Caco-2 (cell line): ENCODE data around the gene PSMA6. TPM values are rescaled to one million over a fixed set of nuclear protein-coding genes. Genes with fewer than 3 reads are reported as not detected.

ENCODE experiments used
- BruUV-seq: library from RNA; stranded (reverse); fragments of 400-500 nt; replicated peaks from 2 replicates; lab custom pipeline; 2021; lab: Mats Ljungman, UMichigan
- CTCF ChIA-PET: fragments of 300-600 bp; sonication (Branson Sonifier 250); formaldehyde crosslinking; loops from one replicate; lab custom pipeline; 2022; ENCODE audit warnings: antibody characterized with exemption; lab: Charles Lee
- POLR2A ChIA-PET: fragments of 300-600 bp; sonication (Branson Sonifier 250); formaldehyde crosslinking; loops from one replicate; lab custom pipeline; 2022; ENCODE audit warnings: antibody characterized with exemption; lab: Charles Lee
- DNase-seq, 2 experiments: peaks; one replicate each; pipeline versions ENCODE4 v3.0.0 to v3.0.0-alpha.2; 2020 to 2022
- H3K27me3 ChIP-seq: replicated peaks from 2 replicates; pipeline ENCODE4 v1.6.0; 2011; ENCODE audit warnings: low read length; ENCODE audit not compliant: control insufficient read depth, insufficient read depth
- H3K36me3 ChIP-seq: 2 replicates; pipeline ENCODE4 v1.5.1; 2011; ENCODE audit warnings: low read length; ENCODE audit not compliant: control insufficient read depth, insufficient read depth
- H3K4me1 ChIP-seq: fragments of 250-450 bp; sonication (Bioruptor Pico); 2 replicates; pipeline ENCODE4 v1.5.1; 2020; ENCODE audit warnings: mild to moderate bottlenecking
- H3K4me3 ChIP-seq: 2 replicates; pipeline ENCODE4 v1.5.1; 2011; ENCODE audit warnings: low read depth, mild to moderate bottlenecking, control low read depth, low read length
- H3K9me3 ChIP-seq: fragments of 250-450 bp; sonication (Bioruptor Pico); 2 replicates; pipeline ENCODE4 v1.5.1; 2020; ENCODE audit warnings: mild to moderate bottlenecking, moderate library complexity
- H3K27ac Mint-ChIP-seq: one replicate; pipeline ENCODE4 v1.8.0; 2022; ENCODE audit warnings: mixed read lengths; ENCODE audit not compliant: unreplicated experiment
- H3K27me3 Mint-ChIP-seq: one replicate; pipeline ENCODE4 v1.8.0; 2022; ENCODE audit warnings: mixed read lengths; ENCODE audit not compliant: insufficient read depth, unreplicated experiment
- H3K36me3 Mint-ChIP-seq: one replicate; pipeline ENCODE4 v1.8.0; 2022; ENCODE audit warnings: mild to moderate bottlenecking, mixed read lengths; ENCODE audit not compliant: insufficient read depth, unreplicated experiment
- H3K4me1 Mint-ChIP-seq: one replicate; pipeline ENCODE4 v1.8.0; 2022; ENCODE audit warnings: low read depth, mixed read lengths; ENCODE audit not compliant: unreplicated experiment
- H3K4me3 Mint-ChIP-seq: one replicate; pipeline ENCODE4 v1.8.0; 2022; ENCODE audit warnings: mild to moderate bottlenecking, moderate library complexity, mixed read lengths; ENCODE audit not compliant: unreplicated experiment
- H3K9me3 Mint-ChIP-seq: one replicate; pipeline ENCODE4 v1.8.0; 2022; ENCODE audit warnings: mixed read lengths; ENCODE audit not compliant: unreplicated experiment
- CTCF ChIP-seq, 2 experiments: fragments of 200-600 bp in 1 of 2; IDR thresholded peaks; 1 replicate in 1 of 2; 2 replicates in 1 of 2; pipeline versions ENCODE4 v1.5.1 to v1.8.0; 2011 to 2022; ENCODE audit warnings: antibody characterized with exemption in 1 of 2, control low read depth in 1 of 2, inconsistent platforms in 1 of 2, low read depth in 1 of 2, low read length in 1 of 2, mild to moderate bottlenecking in 1 of 2, moderate library complexity in 1 of 2; ENCODE audit not compliant: insufficient read depth in 1 of 2, severe bottlenecking in 1 of 2, unreplicated experiment in 1 of 2
- intact Hi-C: fragments of 100-400 bp; cut with micrococcal nuclease; formaldehyde crosslinking; loops from one replicate; pipeline ENCODE4 v1.10.0; 2022; ENCODE audit not compliant: unreplicated experiment
- total RNA-seq: library from RNA; stranded (reverse); gene quantifications from 2 replicates; pipeline ENCODE4 v1.2.3, GENCODE V29; 2022

The PSMA6 gene
- total RNA-seq, 1 experiment from 2014 or later: 247 TPM

- H3K27me3 Mint-ChIP-seq: no peaks in the 10 kb centered on the region
Observed at GRCh38 chr14:35295845-35296161, 3.6 kb downstream of the PSMA6 start.

GRCh38 chr14:35296545-35296944 is 4.4 kb downstream of the PSMA6 start:
- no peak overlapping the region for H3K4me3 Mint-ChIP-seq
- no peaks in the 10 kb centered on the region for H3K9me3 Mint-ChIP-seq
- BruUV-seq: no TSS peak
- no peak overlapping the region for H3K4me3 ChIP-seq
- intact Hi-C loops: loop anchor here (10.0 kb wide), 1 partner anchor 172 kb away; the partner anchor contains the start of genes PPP2R3C and PRORP
- H3K4me1 ChIP-seq: peaks cover 8% of the 10 kb centered on the region
- ChIA-PET POLR2A (interaction anchor here (0.6 kb wide), 2 partner anchors 37 to 82 kb away, joined by 4 to 5 read pairs; no protein-coding TSS in a partner anchor), CTCF (no interaction called here)
- H3K27me3 ChIP-seq: no peaks in the 10 kb centered on the region
- H3K36me3 ChIP-seq: no peaks in the 10 kb centered on the region
- no peak for TF ChIP-seq CTCF (IDR thresholded peaks at IDR 0.05; ENCODE audit: insufficient read depth in 1 of 2, low read depth in 1 of 2, low read length in 1 of 2, severe bottlenecking in 1 of 2, unreplicated experiment in 1 of 2)
- DNase-seq: no peak
- peaks cover 7% of the 10 kb centered on the region for H3K4me1 Mint-ChIP-seq
- H3K9me3 ChIP-seq: no peaks in the 10 kb centered on the region
- no peak overlapping the region for H3K27ac Mint-ChIP-seq
- peaks cover 21% of the 10 kb centered on the region for H3K36me3 Mint-ChIP-seq
- no peaks in the 10 kb centered on the region for H3K27me3 Mint-ChIP-seq

More at GRCh38 chr14:35295845-35296161, 3.6 kb downstream of the PSMA6 start:
- TF ChIP-seq CTCF (IDR thresholded peaks at IDR 0.05; ENCODE audit: insufficient read depth in 1 of 2, low read depth in 1 of 2, low read length in 1 of 2, severe bottlenecking in 1 of 2, unreplicated experiment in 1 of 2): no peak
- intact Hi-C loops: loop anchor here (10.0 kb wide), 1 partner anchor 171 kb away; the partner anchor contains the start of genes PPP2R3C and PRORP
- Histone ChIP-seq H3K4me1 (peaks cover 8% of the 10 kb centered on the region), H3K36me3 (no peaks in the 10 kb centered on the region), H3K27me3 (no peaks in the 10 kb centered on the region), H3K4me3 (no peak overlapping the region), H3K9me3 (no peaks in the 10 kb centered on the region)
- Mint-ChIP-seq H3K4me1 (peaks cover 5% of the 10 kb centered on the region), H3K36me3 (peaks cover 21% of the 10 kb centered on the region), H3K9me3 (no peaks in the 10 kb centered on the region), H3K4me3 (no peak overlapping the region), H3K27ac (no peak overlapping the region)
- CTCF ChIA-PET: no interaction called here
- POLR2A ChIA-PET: no interaction called here
- no TSS peak for BruUV-seq
- DNase-seq: no peak

- Histone ChIP-seq H3K27me3 (no peaks in the 10 kb centered on the region), H3K9me3 (no peaks in the 10 kb centered on the region), H3K4me1 (peaks cover 8% of the 10 kb centered on the region), H3K36me3 (no peaks in the 10 kb centered on the region), H3K4me3 (no peak overlapping the region)
- Mint-ChIP-seq H3K4me1 (peaks cover 7% of the 10 kb centered on the region), H3K9me3 (peaks cover 6% of the 10 kb centered on the region), H3K27me3 (no peaks in the 10 kb centered on the region), H3K36me3 (peaks cover 23% of the 10 kb centered on the region), H3K4me3 (no peak overlapping the region), H3K27ac (no peak overlapping the region)
- TF ChIP-seq CTCF (IDR thresholded peaks at IDR 0.05; ENCODE audit: insufficient read depth in 1 of 2, low read depth in 1 of 2, low read length in 1 of 2, severe bottlenecking in 1 of 2, unreplicated experiment in 1 of 2): no peak
- no peak for DNase-seq
- POLR2A ChIA-PET: no interaction called here
- intact Hi-C loops: loop anchor here (10.0 kb wide), 1 partner anchor 173 kb away; the partner anchor contains the start of genes PPP2R3C and PRORP
- no TSS peak for BruUV-seq
- CTCF ChIA-PET: no interaction called here
Observed at GRCh38 chr14:35297706-35298105, 5.5 kb downstream of the PSMA6 start.
